Large intestine (tissue), 3 donors: ENCODE results near the gene CEBPG. TPM values are rescaled to one million over a fixed set of nuclear protein-coding genes. Genes with fewer than 3 reads are reported as not detected.

Source experiments
- DNase-seq, 2 donors: peaks; one replicate each; pipeline versions ENCODE4 v3.0.0 to v3.0.0-alpha.2; 2013
- H3K27ac ChIP-seq: one replicate; pipeline ENCODE4 v1.5.1; 2013; ENCODE audit warnings: low read length
- H3K27me3 ChIP-seq: 2 replicates; pipeline ENCODE4 v1.6.1; 2013; ENCODE audit warnings: low read length; ENCODE audit not compliant: control insufficient read depth, insufficient read depth
- H3K36me3 ChIP-seq: 2 replicates; pipeline ENCODE4 v1.6.1; 2013; ENCODE audit warnings: low read length; ENCODE audit not compliant: control insufficient read depth, insufficient read depth
- H3K4me1 ChIP-seq: one replicate; pipeline ENCODE4 v1.6.1; 2013; ENCODE audit warnings: low read length; ENCODE audit not compliant: control insufficient read depth, insufficient read depth
- H3K4me3 ChIP-seq: one replicate; pipeline ENCODE4 v1.5.1; 2013; ENCODE audit warnings: low read length
- H3K9me3 ChIP-seq: one replicate; pipeline ENCODE4 v1.6.1; 2013; ENCODE audit warnings: mild to moderate bottlenecking, low read depth, low read length, moderate library complexity; ENCODE audit not compliant: control insufficient read depth
- WGBS: methylation state at CpG from one replicate; pipeline ENCODE4 v1.1.5; 2013; ENCODE audit warnings: low lambda C conversion rate; ENCODE audit not compliant: insufficient coverage; 5-methylcytosine and 5-hydroxymethylcytosine counted together
- polyA plus RNA-seq: library from polyadenylated mRNA; unstranded; fragments of 120-200 nt; gene quantifications from one replicate; pipeline ENCODE4 v1.2.1, GENCODE V29; 2013

Gene CEBPG
- polyA plus RNA-seq, 1 donor = 62.9 TPM

DNA sequence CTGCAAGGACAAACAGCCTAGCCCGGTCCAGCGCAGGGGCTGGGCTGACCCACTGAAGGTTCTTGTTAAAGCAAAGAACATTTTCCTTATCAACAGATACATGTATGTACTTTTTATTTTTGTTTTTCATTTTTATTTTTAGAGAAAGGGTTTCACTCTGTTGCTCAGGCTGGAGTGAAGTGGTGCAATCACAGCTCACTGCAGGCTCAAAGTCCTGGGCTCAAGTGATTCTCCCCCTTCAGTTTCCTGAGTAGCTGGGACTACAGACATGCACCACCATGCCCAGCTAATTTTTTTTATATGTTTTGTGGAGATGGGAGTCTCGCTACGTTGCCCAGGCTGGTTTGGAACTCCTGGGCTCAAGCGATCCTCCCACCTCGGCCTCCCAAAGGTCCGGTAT is 47.9 kb downstream of the CEBPG start:
- Histone ChIP-seq H3K4me1 (no peaks in the 10 kb centered on the region), H3K9me3 (no peaks in the 10 kb centered on the region), H3K27me3 (no peaks in the 10 kb centered on the region), H3K36me3 (no peaks in the 10 kb centered on the region), H3K27ac (no peak overlapping the region), H3K4me3 (no peak overlapping the region)
- DNase-seq = no peak
- no CpG with 5 or more reads among the region's 7 CpGs for WGBS

- no peak overlapping the region for H3K27ac ChIP-seq
- no peak overlapping the region for H3K4me3 ChIP-seq
- H3K4me1 ChIP-seq = no peaks in the 10 kb centered on the region
- WGBS = 100% methylated on average over 3 of the region's 3 CpGs
- H3K36me3 ChIP-seq = no peaks in the 10 kb centered on the region
- H3K9me3 ChIP-seq = no peaks in the 10 kb centered on the region
- DNase-seq = no peak
- H3K27me3 ChIP-seq = no peaks in the 10 kb centered on the region
Observed at GRCh38 chr19:33422369-33423180, 49.1 kb downstream of the CEBPG start.

DNA sequence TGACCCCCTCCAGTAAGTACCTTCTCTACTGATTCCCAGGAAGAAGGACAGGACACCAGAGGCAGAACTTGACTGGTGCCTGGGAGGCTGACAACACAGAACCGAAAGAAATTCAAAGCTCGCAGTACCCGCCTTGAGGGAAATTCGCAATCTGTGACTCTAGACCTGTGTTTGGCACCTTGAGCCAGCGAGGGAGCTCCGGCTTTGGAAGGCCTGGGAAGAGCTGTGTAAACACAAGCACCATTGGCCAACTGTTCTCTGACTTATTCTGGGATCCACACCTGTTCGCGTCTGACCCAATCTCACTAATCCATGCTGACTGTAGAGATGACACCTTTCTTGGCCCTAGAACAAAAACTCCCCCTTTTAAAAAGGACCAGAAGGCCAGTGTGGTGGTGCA is 50.7 kb downstream of the CEBPG start:
- H3K9me3 ChIP-seq = no peaks in the 10 kb centered on the region
- H3K4me1 ChIP-seq = no peaks in the 10 kb centered on the region
- no peak for DNase-seq
- H3K4me3 ChIP-seq = no peak overlapping the region
- H3K27me3 ChIP-seq = no peaks in the 10 kb centered on the region
- H3K36me3 ChIP-seq = no peaks in the 10 kb centered on the region
- WGBS = no CpG with 5 or more reads among the region's 8 CpGs
- no peak overlapping the region for H3K27ac ChIP-seq

DNA sequence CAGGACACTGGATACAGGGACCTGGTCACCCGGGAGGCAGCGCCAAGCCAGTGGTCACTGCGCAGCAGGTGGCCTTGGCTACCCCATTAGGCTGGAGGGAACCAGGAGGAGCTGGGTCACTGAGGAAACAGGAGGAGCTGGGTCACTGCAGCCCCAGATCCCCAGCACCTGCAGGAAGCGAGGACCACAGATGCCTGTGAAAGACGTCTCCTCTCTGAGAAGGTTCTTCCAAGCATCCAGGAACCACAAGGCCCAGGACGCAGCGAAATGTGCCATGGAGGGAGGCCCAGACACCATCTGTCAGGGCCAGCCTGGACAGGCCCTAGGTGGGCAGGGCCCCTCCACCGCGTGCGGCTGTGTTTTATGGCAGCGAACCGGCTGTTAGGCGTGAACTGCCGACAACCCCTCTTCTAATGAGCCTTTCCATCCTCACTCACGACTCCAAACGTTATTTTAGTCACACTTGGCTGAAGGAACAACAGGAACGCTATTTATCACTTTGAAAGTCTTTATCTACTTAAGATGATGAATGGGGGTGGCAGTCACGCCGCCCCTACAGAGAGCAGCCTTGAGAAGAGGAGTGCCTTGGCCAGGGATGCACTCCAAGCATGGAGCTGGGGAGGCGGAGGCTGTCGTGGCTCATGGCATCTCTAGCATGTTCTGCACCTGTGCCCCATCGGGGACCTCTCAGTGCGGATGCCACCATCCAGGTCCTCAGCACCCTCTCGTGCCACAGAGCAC is 53.3 kb downstream of the CEBPG start:
- Histone ChIP-seq H3K4me1 (no peaks in the 10 kb centered on the region), H3K36me3 (no peaks in the 10 kb centered on the region), H3K27me3 (no peaks in the 10 kb centered on the region), H3K9me3 (no peaks in the 10 kb centered on the region), H3K27ac (no peak overlapping the region), H3K4me3 (no peak overlapping the region)
- DNase-seq = no peak
- no CpG with 5 or more reads among the region's 24 CpGs for WGBS

DNA sequence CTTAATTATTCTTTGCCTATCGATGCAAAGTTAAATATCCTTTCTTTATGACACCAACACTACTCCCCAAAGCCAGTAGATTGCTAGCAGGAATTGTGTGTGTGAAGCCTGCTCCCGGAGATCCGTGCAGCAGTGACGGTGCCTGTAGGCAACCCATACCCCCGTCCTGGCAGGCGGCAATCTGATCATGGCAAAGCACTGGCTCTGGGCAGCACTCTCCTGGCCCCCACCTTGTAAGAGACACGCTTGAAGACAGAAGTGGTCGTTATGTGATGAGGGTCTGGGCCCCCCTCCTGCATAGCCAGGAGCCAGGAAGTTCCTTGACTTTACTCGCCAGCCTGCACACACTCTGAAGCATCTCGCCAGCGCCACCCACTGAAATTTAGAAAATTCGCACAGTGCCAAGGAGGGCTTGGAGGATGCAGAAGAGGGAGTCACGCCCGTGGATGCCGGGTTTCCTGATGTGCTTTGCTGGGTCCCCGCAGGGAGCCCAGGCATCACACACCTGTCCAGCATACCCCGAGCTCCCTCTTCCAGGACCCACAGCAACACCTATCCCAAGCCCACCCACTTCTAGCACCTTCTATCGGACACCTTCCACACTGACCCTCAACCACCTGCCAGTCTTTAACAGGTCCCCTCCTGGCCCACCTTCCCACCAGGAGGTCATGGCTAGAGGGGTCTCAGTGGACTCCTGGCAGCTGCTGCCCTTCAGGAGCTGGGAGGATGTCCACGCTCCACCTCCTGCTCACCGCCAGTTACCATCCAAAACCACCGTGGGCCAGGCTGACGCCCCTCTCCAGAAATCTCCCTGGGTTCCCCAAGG is 54.5 kb downstream of the CEBPG start:
- no peak overlapping the region for H3K4me3 ChIP-seq
- no peaks in the 10 kb centered on the region for H3K9me3 ChIP-seq
- H3K27ac ChIP-seq = no peak overlapping the region
- DNase-seq = no peak
- WGBS = no CpG with 5 or more reads among the region's 22 CpGs
- no peaks in the 10 kb centered on the region for H3K36me3 ChIP-seq
- no peaks in the 10 kb centered on the region for H3K27me3 ChIP-seq
- no peaks in the 10 kb centered on the region for H3K4me1 ChIP-seq

DNA sequence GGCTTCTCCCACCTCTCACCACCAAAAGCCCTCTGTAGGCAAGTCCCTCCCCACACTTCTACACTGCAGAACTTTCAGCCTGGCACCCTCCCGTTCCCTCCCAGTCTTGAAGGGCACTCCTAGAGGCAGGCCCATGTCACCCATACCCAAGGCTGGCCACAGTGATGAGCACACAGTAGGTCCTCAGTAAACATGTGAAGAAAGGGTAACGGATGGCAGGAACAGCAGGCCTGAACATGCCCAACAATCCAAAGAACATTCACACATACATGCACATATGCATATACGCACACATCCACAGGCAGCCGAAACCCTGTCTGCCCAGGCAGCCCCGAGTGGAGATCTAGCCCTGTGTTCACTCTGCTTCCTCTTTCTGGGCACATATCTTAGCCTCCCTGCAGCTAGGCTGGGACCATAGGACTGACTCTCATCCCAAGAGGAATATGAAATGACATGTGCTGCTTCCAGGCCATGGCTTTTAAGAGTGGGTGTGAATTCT is 55.2 kb downstream of the CEBPG start:
- H3K36me3 ChIP-seq = no peaks in the 10 kb centered on the region
- H3K4me3 ChIP-seq = no peak overlapping the region
- no peak overlapping the region for H3K27ac ChIP-seq
- H3K4me1 ChIP-seq = no peaks in the 10 kb centered on the region
- H3K9me3 ChIP-seq = no peaks in the 10 kb centered on the region
- no peak for DNase-seq
- no peaks in the 10 kb centered on the region for H3K27me3 ChIP-seq
- no CpG with 5 or more reads among the region's 5 CpGs for WGBS

- Histone ChIP-seq H3K4me3 (no peak overlapping the region), H3K9me3 (no peaks in the 10 kb centered on the region), H3K36me3 (no peaks in the 10 kb centered on the region), H3K27ac (no peak overlapping the region), H3K27me3 (no peaks in the 10 kb centered on the region), H3K4me1 (peaks cover 5% of the 10 kb centered on the region)
- no peak for DNase-seq
- no CpG with 5 or more reads among the region's 17 CpGs for WGBS
Observed at GRCh38 chr19:33429891-33430673, 56.6 kb downstream of the CEBPG start.

DNA sequence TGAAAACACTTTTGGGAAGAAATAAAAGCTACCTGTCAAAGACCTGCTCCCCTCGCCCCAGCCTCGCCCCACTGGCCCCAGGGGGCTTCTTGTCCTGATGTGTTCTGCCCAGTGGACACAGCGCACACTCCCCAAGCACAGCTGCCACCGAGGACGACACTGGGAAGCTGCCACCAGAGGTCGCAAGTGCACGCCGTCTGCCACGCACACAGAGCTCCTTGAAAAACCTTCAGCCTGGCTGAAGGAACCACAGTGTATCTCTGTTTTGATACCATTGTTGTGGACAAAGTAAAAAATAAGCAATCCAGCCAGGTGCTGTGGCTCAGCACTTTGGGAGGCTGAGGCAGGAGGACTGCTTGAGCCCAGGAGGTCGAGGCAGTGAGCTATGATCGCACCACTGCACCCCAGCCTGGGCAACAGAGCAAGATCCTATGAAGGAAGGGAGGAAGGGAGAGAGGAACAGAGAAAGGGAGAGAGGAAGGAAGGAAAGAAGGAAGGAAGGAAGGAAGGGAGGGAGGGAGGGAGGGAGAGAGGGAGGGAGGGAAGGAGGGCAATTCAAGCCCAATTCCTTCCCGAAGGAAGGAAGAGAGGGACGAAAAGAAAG is 57.3 kb downstream of the CEBPG start:
- Histone ChIP-seq H3K9me3 (no peaks in the 10 kb centered on the region), H3K4me3 (no peak overlapping the region), H3K27ac (no peak overlapping the region), H3K4me1 (peaks cover 7% of the 10 kb centered on the region), H3K27me3 (no peaks in the 10 kb centered on the region), H3K36me3 (no peaks in the 10 kb centered on the region)
- no CpG with 5 or more reads among the region's 13 CpGs for WGBS
- DNase-seq = peak; percentile 54

DNA sequence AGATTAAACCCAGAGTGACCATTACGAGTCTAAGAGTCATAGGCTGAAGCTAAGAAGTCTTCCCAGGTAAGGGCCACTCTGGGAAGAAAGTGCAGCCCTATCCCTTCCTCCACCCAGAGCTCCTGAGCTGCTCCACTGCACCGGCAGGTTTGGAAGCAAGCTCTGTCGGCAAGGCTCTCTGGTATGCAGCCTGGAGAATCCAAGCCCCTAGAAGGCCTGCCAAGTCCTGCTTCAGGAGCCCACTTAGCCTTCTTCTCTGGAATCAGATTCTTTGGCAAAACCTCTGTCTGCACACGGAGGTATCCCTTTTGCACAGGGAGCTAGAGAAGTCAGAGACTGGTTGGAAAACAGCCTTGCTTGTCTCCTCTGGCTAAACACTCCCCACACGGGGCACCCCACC is 58.5 kb downstream of the CEBPG start:
- no peaks in the 10 kb centered on the region for H3K27me3 ChIP-seq
- no peaks in the 10 kb centered on the region for H3K9me3 ChIP-seq
- H3K4me1 ChIP-seq = peaks cover 7% of the 10 kb centered on the region
- no peak for DNase-seq
- H3K27ac ChIP-seq = no peak overlapping the region
- no peak overlapping the region for H3K4me3 ChIP-seq
- no CpG with 5 or more reads among the region's 5 CpGs for WGBS
- no peaks in the 10 kb centered on the region for H3K36me3 ChIP-seq
